ENCODE measurements around the gene RHOV. TPM values are rescaled to one million over a fixed set of nuclear protein-coding genes. Genes with fewer than 3 reads are reported as not detected.

Gene RHOV
- polyA plus RNA-seq, 1 donor (not counting 4 experiments of a cell fraction or from before 2014, with no cell fraction given) = 7.1 TPM

- peaks cover 27% of the 10 kb centered on the region for H3K4me1 ChIP-seq (ENCODE audit: control insufficient read depth, extremely low read depth, insufficient read depth, low read length)
- no peak for FAIRE-seq
- H3K4me3 ChIP-seq (ENCODE audit: control insufficient read depth in 2 of 3, extremely low read depth in 1 of 3, insufficient read depth in 2 of 3, low read depth in 1 of 3, low read length in 3 of 3) = no peak overlapping the region
- H3K79me2 ChIP-seq (ENCODE audit: control insufficient read depth, insufficient read depth, low read length) = peaks cover 22% of the 10 kb centered on the region
- no peak for DNase-seq (ENCODE audit: low read depth, low spot score)
- H3K9me1 ChIP-seq (ENCODE audit: control insufficient read depth, extremely low read depth, insufficient read depth, low read length) = peaks cover 3% of the 10 kb centered on the region
- no peak overlapping the region for H3K9ac ChIP-seq (ENCODE audit: control insufficient read depth, extremely low read depth, insufficient read depth, low read length)
- dilution Hi-C loops (cut with MboI; ENCODE audit: extremely low pct_ligation_motif_present, low sequenced_read_pairs) = no loop called here
- peaks cover 9% of the 10 kb centered on the region for H4K20me1 ChIP-seq (ENCODE audit: control insufficient read depth, extremely low read depth, insufficient read depth, low read length)
- TF ChIP-seq CTCF (optimal IDR thresholded peaks at IDR 0.05 in 1 of 3, IDR thresholded peaks at IDR 0.05 in 1 of 3, conservative IDR thresholded peaks at IDR 0.05 in 1 of 3; ENCODE audit: extremely low read depth in 1 of 3, insufficient read depth in 2 of 3, low read length in 3 of 3) = no peak
- TF ChIP-seq EZH2 (IDR thresholded peaks at IDR 0.05; ENCODE audit: low read length) = no peak
- no peaks in the 10 kb centered on the region for H3K9me3 ChIP-seq (ENCODE audit: control insufficient read depth, low read depth, low read length)
- peaks cover 0 to 6% of the 10 kb centered on the region in 2 experiments for H3K36me3 ChIP-seq (ENCODE audit: control insufficient read depth in 2 of 2, extremely low read depth in 1 of 2, insufficient read depth in 2 of 2, low read length in 2 of 2)
- no peak overlapping the region for H3K27ac ChIP-seq (ENCODE audit: control insufficient read depth, insufficient read depth, low read length)
- no peak overlapping the region for H2AFZ ChIP-seq (ENCODE audit: control insufficient read depth, low read length)
- H3K4me2 ChIP-seq (ENCODE audit: control insufficient read depth, extremely low read depth, insufficient read depth, low read depth, low read length) = no peak overlapping the region
- no peaks in the 10 kb centered on the region for H3K27me3 ChIP-seq (ENCODE audit: control insufficient read depth, extremely low read depth, insufficient read depth, low read length)
These were observed 32.3 kb downstream of the RHOV start for GRCh38 chr15:40841741-40842140.

- H3K4me1 ChIP-seq (ENCODE audit: control insufficient read depth, extremely low read depth, insufficient read depth, low read length) = peaks cover 25% of the 10 kb centered on the region
- no peaks in the 10 kb centered on the region for H4K20me1 ChIP-seq (ENCODE audit: control insufficient read depth, extremely low read depth, insufficient read depth, low read length)
- H3K9me1 ChIP-seq (ENCODE audit: control insufficient read depth, extremely low read depth, insufficient read depth, low read length) = no peaks in the 10 kb centered on the region
- no peak overlapping the region for H3K4me2 ChIP-seq (ENCODE audit: control insufficient read depth, extremely low read depth, insufficient read depth, low read depth, low read length)
- FAIRE-seq = no peak
- H3K9ac ChIP-seq (ENCODE audit: control insufficient read depth, extremely low read depth, insufficient read depth, low read length) = no peak overlapping the region
- H2AFZ ChIP-seq (ENCODE audit: control insufficient read depth, low read length) = no peak overlapping the region
- no peak for DNase-seq (ENCODE audit: low read depth, low spot score)
- H3K27me3 ChIP-seq (ENCODE audit: control insufficient read depth, extremely low read depth, insufficient read depth, low read length) = no peaks in the 10 kb centered on the region
- H3K27ac ChIP-seq (ENCODE audit: control insufficient read depth, insufficient read depth, low read length) = no peak overlapping the region
- H3K36me3 ChIP-seq (ENCODE audit: control insufficient read depth in 2 of 2, extremely low read depth in 1 of 2, insufficient read depth in 2 of 2, low read length in 2 of 2) = no peaks in the 10 kb centered on the region
- TF ChIP-seq CTCF (optimal IDR thresholded peaks at IDR 0.05 in 1 of 3, IDR thresholded peaks at IDR 0.05 in 1 of 3, conservative IDR thresholded peaks at IDR 0.05 in 1 of 3; ENCODE audit: extremely low read depth in 1 of 3, insufficient read depth in 2 of 3, low read length in 3 of 3) = no peak
- TF ChIP-seq EZH2 (IDR thresholded peaks at IDR 0.05; ENCODE audit: low read length) = no peak
- H3K79me2 ChIP-seq (ENCODE audit: control insufficient read depth, insufficient read depth, low read length) = no peaks in the 10 kb centered on the region
- H3K4me3 ChIP-seq (ENCODE audit: control insufficient read depth in 2 of 3, extremely low read depth in 1 of 3, insufficient read depth in 2 of 3, low read depth in 1 of 3, low read length in 3 of 3) = no peak overlapping the region
- no peaks in the 10 kb centered on the region for H3K9me3 ChIP-seq (ENCODE audit: control insufficient read depth, low read depth, low read length)
- dilution Hi-C loops (cut with MboI; ENCODE audit: extremely low pct_ligation_motif_present, low sequenced_read_pairs) = no loop called here
These were observed 35.3 kb downstream of the RHOV start for GRCh38 chr15:40838756-40839155.

Measured in keratinocyte (primary cell).